ENCODE measurements around the gene CATSPER4.

CATSPER4 gene

GRCh38 chr1:26182383-26182696 lies 8.1 kb upstream of the CATSPER4 start:
- DNase-seq (ENCODE audit: insufficient read length): no peak
- FAIRE-seq: no peak
- TF ChIP-seq POLR2AphosphoS5 (IDR thresholded peaks at IDR 0.05; ENCODE audit: low read depth, low read length) (no peak), TAF1 (IDR thresholded peaks at IDR 0.05; ENCODE audit: borderline replicate concordance, low read depth, low read length) (no peak), POLR2A (IDR thresholded peaks at IDR 0.05; ENCODE audit: low read depth, low read length) (no peak)

- no peak for FAIRE-seq
- no peak for TF ChIP-seq POLR2AphosphoS5 (IDR thresholded peaks at IDR 0.05; ENCODE audit: low read depth, low read length)
- no peak for TF ChIP-seq POLR2A (IDR thresholded peaks at IDR 0.05; ENCODE audit: low read depth, low read length)
- TF ChIP-seq TAF1 (IDR thresholded peaks at IDR 0.05; ENCODE audit: borderline replicate concordance, low read depth, low read length): no peak
- DNase-seq (ENCODE audit: insufficient read length): no peak
These were observed 6.3 kb upstream of the CATSPER4 start for GRCh38 chr1:26184086-26184485.

- TF ChIP-seq POLR2AphosphoS5 (IDR thresholded peaks at IDR 0.05; ENCODE audit: low read depth, low read length) (no peak), TAF1 (IDR thresholded peaks at IDR 0.05; ENCODE audit: borderline replicate concordance, low read depth, low read length) (no peak), POLR2A (IDR thresholded peaks at IDR 0.05; ENCODE audit: low read depth, low read length) (no peak)
- no peak for FAIRE-seq
- DNase-seq (ENCODE audit: insufficient read length): no peak
These were observed 5.5 kb upstream of the CATSPER4 start for GRCh38 chr1:26184883-26185282.

- FAIRE-seq (no peak), DNase-seq (ENCODE audit: insufficient read length) (no peak)
- no peak for TF ChIP-seq TAF1 (IDR thresholded peaks at IDR 0.05; ENCODE audit: borderline replicate concordance, low read depth, low read length)
These were observed 2.5 kb upstream of the CATSPER4 start for GRCh38 chr1:26187882-26188281.

- no peak for FAIRE-seq
- no peak for TF ChIP-seq TAF1 (IDR thresholded peaks at IDR 0.05; ENCODE audit: borderline replicate concordance, low read depth, low read length)
- TF ChIP-seq POLR2AphosphoS5 (IDR thresholded peaks at IDR 0.05; ENCODE audit: low read depth, low read length): no peak
- TF ChIP-seq POLR2A (IDR thresholded peaks at IDR 0.05; ENCODE audit: low read depth, low read length): no peak
- no peak for DNase-seq (ENCODE audit: insufficient read length)
These were observed 1.9 kb upstream of the CATSPER4 start for GRCh38 chr1:26188477-26188876.

- DNase-seq (ENCODE audit: insufficient read length): no peak
- no peak for FAIRE-seq
- TF ChIP-seq TAF1 (IDR thresholded peaks at IDR 0.05; ENCODE audit: borderline replicate concordance, low read depth, low read length): no peak
- no peak for TF ChIP-seq POLR2AphosphoS5 (IDR thresholded peaks at IDR 0.05; ENCODE audit: low read depth, low read length)
- no peak for TF ChIP-seq POLR2A (IDR thresholded peaks at IDR 0.05; ENCODE audit: low read depth, low read length)
These were observed 1.1 kb upstream of the CATSPER4 start for GRCh38 chr1:26189331-26189730.

- TF ChIP-seq POLR2AphosphoS5 (IDR thresholded peaks at IDR 0.05; ENCODE audit: low read depth, low read length) (no peak), POLR2A (IDR thresholded peaks at IDR 0.05; ENCODE audit: low read depth, low read length) (no peak), TAF1 (IDR thresholded peaks at IDR 0.05; ENCODE audit: borderline replicate concordance, low read depth, low read length) (no peak)
- FAIRE-seq: no peak
These were observed 589 bp upstream of the CATSPER4 start for GRCh38 chr1:26189751-26190275.

GRCh38 chr1:26191739-26192138 lies 1.3 kb downstream of the CATSPER4 start:
- TF ChIP-seq POLR2A (IDR thresholded peaks at IDR 0.05; ENCODE audit: low read depth, low read length) (no peak), TAF1 (IDR thresholded peaks at IDR 0.05; ENCODE audit: borderline replicate concordance, low read depth, low read length) (no peak), POLR2AphosphoS5 (IDR thresholded peaks at IDR 0.05; ENCODE audit: low read depth, low read length) (no peak)
- DNase-seq (ENCODE audit: insufficient read length) (no peak), FAIRE-seq (no peak)

More at GRCh38 chr1:26189751-26190275, 589 bp upstream of the CATSPER4 start:
- no peak for DNase-seq (ENCODE audit: insufficient read length)

GRCh38 chr1:26195805-26196204 lies 5.4 kb downstream of the CATSPER4 start:
- TF ChIP-seq TAF1 (IDR thresholded peaks at IDR 0.05; ENCODE audit: borderline replicate concordance, low read depth, low read length): no peak
- no peak for TF ChIP-seq POLR2A (IDR thresholded peaks at IDR 0.05; ENCODE audit: low read depth, low read length)

GRCh38 chr1:26197301-26197700 lies 6.9 kb downstream of the CATSPER4 start:
- TF ChIP-seq POLR2AphosphoS5 (IDR thresholded peaks at IDR 0.05; ENCODE audit: low read depth, low read length) (no peak), TAF1 (IDR thresholded peaks at IDR 0.05; ENCODE audit: borderline replicate concordance, low read depth, low read length) (no peak), POLR2A (IDR thresholded peaks at IDR 0.05; ENCODE audit: low read depth, low read length) (no peak)
- FAIRE-seq (no peak), DNase-seq (ENCODE audit: insufficient read length) (no peak)

More at GRCh38 chr1:26195805-26196204, 5.4 kb downstream of the CATSPER4 start:
- FAIRE-seq: no peak
- DNase-seq (ENCODE audit: insufficient read length): no peak

GRCh38 chr1:26197813-26198212 lies 7.4 kb downstream of the CATSPER4 start:
- DNase-seq (ENCODE audit: insufficient read length) (no peak), FAIRE-seq (no peak)
- TF ChIP-seq POLR2A (IDR thresholded peaks at IDR 0.05; ENCODE audit: low read depth, low read length) (no peak), POLR2AphosphoS5 (IDR thresholded peaks at IDR 0.05; ENCODE audit: low read depth, low read length) (no peak), TAF1 (IDR thresholded peaks at IDR 0.05; ENCODE audit: borderline replicate concordance, low read depth, low read length) (no peak)

- DNase-seq (ENCODE audit: insufficient read length) (no peak), FAIRE-seq (no peak)
- no peak for TF ChIP-seq POLR2AphosphoS5 (IDR thresholded peaks at IDR 0.05; ENCODE audit: low read depth, low read length)
These were observed 10.0 kb downstream of the CATSPER4 start for GRCh38 chr1:26200413-26200812.

GRCh38 chr1:26203642-26204318 lies 13.4 kb downstream of the CATSPER4 start:
- TF ChIP-seq TAF1 (IDR thresholded peaks at IDR 0.05; ENCODE audit: borderline replicate concordance, low read depth, low read length) (no peak), POLR2A (IDR thresholded peaks at IDR 0.05; ENCODE audit: low read depth, low read length) (no peak), POLR2AphosphoS5 (IDR thresholded peaks at IDR 0.05; ENCODE audit: low read depth, low read length) (no peak)
- no peak for DNase-seq (ENCODE audit: insufficient read length)
- FAIRE-seq: no peak
